GM21528 (cell line): ENCODE results near the gene ZNF664.

ENCODE experiments used
- ATAC-seq: cut with Tn5 transposase; IDR thresholded peaks from one replicate; pipeline ENCODE4 v1.9.1; 2021; ENCODE audit warnings: mild to moderate bottlenecking, moderate library complexity; ENCODE audit not compliant: unreplicated experiment, low FRiP score

Gene ZNF664

DNA sequence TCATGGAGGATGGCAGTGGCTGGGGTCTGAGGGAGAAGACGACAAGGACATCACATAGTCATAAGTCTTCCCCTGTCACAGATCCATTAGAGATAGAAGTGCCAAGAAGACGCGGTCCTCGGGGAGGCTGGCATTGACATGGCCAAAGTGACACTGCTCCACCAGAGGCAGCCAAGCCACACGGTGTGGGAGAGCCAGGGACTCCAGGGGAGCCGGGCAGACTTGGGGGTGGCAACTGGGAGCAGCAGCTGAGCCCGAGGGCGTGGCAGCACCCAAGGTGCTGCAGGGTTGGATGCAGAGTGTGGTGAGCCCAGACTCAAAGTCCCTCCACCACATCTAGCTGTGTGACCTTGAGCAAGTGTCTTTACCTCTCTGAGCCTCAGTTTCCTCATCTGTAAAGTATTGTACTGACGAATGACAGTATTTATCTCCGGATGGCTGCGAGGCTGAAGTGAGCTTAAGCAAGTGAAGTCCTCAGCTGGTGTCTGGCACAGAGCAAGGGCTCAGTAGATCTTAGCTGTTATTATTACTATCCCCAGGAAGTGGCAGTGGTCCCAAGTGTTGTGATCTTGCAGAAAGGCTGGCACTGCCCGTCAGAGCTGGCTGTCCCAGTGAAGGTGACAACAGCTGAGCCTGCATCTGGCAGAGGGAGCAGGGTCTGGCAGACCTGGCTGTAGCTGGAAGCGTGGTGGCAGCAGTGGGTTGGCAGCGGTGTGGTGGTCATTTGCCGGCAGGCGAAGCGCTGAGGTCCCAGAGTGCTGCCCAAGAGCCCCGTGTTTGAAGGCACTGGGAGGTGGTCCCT is 54.9 kb downstream of the ZNF664 start:
- ATAC-seq, result no peak

DNA sequence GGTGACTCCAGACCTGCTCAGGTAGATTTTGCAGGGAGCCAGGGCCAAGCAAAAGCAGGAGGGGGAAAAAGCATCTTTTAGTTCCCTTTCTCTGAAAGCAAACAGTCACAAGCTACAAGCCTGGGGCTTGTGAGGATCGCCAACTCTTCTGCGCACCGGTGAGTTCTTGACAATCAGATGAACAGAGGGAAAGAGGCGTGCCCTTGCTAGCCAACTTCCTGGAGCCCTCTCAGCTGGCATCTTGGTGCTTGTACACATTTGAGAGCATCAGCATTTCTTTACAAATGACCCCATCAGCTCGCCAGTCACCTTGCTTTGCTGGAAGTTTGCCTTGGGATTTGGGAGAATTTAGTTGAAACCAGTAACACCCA is 55.5 kb downstream of the ZNF664 start:
- no peak for ATAC-seq

DNA sequence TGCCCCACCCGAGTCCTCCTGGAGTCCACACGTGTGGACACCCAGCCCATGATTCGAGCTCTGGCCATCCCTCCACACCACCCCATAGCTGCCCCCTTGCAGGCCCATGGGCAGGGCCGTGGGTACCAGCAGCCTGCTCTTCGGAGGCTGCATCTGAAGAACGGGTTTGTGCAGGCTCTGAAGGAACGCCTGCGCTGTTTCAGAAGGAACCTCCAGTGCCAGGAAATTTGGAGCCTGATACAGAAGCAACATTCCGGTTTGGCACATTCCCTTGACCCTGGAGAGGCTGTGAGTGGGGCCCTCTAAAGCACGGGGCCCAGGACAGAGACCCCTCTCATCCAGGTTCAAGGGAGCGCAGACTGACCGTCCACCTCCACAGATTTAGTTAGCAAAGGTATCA is 57.0 kb downstream of the ZNF664 start:
- no peak for ATAC-seq

DNA sequence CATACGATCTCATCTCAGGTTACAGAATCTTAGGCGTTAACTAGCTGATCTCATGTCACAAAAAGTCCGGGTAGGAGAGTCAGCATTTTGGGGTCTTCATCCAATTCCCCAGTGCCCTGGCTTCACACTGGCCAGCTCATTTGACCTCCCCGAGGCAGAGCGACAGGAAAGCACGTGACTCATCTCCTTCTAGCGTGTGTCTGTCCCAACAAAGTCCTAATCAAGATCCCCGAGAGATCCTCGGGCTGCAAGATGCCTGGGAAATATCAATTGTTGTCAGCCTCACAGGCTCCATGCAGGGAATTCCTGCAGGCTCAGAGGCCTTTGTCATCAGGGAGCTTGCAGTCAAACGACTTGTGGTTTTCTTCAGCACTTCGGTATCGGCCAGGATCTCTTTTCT is 57.5 kb downstream of the ZNF664 start:
- no peak for ATAC-seq

DNA sequence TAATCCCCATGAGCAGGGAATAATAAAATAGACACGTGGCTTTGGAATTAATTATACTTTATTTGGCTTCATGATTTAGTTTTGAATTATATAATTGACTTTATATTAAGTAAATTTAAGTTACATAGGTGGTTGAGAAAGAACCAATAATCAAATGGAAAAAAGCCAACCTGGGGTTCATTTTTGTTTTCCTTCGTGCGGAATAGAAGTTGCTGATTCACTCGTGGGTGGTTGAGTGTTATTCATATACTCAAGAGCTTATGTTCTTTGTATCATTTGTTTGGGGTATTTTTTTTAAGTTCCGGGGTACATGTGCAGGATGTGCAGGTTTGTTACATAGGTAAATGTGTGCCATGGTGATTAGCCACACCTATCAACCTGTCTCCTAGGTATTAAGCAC is 58.0 kb downstream of the ZNF664 start:
- no peak for ATAC-seq

DNA sequence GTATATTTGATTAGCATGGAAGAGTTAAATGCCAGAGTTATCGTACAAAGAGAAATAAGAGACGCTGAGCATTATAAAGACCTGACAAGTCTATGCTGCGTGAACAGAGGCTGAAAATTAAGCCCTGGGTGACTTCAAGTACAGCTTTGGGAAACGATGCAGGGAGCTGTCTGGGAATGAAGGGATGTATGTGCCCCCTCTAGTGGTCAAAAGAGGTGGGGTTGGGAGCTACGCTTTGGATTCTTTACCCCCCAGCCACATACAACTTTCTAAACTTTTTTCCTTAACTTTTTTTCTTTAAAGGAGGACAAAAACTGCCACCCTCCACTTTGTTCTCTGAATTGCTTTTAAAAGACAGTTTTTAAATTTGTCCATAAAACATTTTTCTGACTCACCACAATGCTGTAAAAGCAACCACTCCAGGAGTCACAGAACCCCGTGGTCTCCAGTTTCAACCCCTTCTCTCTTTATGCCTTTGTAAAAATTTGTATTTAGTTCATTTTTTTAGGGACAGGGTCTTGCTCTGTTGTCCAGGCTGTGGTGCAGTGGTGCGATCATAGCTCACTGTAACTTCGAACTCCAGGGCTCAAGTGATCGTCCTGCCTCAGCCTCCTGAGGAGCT is 59.4 kb downstream of the ZNF664 start:
- no peak for ATAC-seq

DNA sequence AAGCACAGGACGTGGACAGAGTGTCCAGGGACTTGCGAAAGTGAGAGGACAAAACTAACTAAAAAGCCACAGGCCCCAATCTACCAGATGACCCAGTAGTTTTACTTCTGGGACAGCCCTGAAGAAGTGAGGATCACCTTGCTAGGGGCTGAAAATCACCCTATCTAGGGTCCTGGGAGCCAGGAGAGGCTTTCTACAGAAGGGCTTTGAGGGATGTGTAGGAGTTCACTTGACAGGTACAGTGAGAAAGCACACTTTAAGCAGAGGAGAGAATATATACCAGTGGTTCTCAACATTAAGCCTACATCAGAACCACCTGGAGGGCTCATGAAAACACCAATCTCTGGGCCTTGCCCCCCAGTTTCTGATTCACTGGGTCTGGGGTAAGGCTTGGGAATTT is 60.8 kb downstream of the ZNF664 start:
- ATAC-seq, result no peak

DNA sequence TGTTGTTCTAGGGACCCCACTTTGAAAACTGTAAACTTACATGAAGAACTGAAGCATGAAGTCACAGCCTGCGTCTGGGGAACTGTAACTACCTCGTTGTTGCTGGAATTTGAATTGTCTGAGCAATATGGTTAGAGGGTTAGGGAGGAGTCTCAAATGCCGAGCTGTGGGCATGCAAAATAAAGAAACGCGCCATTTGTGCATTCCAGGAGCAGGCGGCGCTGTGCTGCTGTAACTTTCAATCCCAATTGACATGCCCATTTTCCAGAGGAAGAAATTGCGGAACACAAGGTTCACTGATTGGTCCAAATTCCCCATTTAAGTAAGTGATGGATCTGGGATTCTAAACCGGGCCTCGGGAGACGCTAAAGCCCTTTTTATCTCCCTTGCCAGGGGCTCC is 61.3 kb downstream of the ZNF664 start:
- no peak for ATAC-seq

DNA sequence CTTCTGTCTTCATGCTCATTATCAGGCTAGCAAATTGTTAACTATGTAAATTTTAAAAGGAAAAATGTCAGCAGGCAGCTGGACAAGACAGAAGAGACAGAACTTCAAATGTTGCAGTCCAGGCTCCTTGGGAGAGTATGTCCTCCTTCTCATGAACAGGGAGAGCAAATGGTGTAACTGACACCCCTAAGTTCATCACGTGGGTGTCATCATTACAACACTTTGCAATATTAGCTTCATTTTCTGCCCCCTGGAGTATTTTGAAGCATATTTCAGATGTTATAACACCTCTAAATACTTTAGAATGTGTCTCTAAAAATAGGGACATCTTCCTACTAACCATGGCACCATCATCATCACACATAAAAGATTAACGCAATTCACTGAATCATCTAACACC is 62.1 kb downstream of the ZNF664 start:
- ATAC-seq, result no peak

DNA sequence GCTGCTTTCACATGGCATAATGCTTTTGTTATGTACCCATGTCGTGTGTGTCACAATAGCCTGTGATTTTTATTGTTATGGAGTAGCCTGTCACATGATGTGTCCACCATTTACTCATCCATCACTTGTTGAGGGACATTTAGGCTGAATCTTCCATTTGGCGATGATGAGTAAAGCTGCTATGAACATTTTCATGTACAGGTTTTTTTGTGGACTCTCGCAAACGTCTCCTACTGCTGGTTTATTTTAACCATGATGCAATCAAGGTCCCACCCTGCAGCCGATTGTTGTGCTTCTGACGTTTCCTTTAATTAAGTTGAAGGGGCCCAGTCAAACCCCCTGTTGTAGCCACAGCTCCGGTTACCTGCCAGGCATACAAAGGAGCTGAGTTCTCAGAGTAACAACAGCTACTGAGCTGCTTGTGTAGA is 63.2 kb downstream of the ZNF664 start:
- ATAC-seq, result no peak

DNA sequence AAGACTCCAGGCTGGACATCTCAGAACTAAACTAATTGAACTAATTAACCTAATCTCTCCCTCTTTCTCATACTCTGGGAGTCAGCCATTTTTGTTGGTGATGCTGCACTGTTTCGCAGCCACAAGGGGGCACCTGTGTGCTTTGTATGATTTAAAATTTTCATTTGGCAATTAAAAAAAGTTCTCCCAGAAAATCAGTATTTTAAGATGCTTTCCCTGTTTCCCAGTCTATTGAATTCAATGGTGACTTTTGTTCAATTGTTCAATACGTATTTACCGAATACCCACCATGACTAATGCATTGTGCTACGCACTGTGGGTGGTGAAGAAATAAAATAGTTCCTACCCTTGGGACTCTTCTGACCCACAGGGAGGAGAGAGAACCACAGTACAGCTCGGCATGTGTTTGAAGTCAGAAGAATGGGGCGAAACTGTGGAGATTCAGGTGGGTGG is 63.7 kb downstream of the ZNF664 start:
- ATAC-seq, result no peak

DNA sequence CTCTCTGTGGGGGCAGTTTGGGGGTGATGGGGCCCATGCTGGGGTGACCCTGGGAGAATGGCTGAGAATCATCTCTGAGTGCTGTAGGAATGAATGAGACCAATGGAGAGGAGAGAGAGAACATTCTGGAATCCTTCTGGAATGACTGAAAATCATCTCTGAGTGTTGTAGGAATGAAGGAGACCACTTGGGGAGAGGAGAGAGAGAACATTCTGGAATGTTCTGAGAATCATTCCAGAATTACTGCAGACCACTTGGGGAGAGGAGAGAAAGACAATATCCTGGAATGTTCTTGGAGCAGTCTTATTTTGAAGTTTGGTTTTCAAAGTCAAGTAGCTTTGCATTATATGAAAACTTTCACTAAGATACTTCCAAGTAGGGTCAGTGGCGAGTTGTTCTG is 64.3 kb downstream of the ZNF664 start:
- no peak for ATAC-seq

DNA sequence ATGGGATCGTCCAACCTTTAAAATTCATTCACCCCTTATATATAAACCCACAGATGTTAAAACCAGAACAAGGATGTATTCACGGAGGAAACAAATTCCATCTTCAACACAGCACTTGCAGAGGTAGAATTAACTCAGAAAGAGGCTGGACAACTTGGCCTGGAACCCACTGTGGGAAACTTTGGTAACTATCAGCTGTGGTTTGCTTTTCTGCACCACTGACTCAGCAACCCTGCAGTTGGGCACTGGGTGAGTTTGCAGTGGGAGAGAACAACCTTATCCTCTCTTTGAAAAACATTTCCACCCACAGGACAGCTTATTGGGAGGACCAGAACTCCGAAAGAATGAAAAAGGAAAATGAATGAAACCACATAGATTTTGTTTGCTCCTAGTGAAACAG is 66.3 kb downstream of the ZNF664 start:
- ATAC-seq, result no peak

DNA sequence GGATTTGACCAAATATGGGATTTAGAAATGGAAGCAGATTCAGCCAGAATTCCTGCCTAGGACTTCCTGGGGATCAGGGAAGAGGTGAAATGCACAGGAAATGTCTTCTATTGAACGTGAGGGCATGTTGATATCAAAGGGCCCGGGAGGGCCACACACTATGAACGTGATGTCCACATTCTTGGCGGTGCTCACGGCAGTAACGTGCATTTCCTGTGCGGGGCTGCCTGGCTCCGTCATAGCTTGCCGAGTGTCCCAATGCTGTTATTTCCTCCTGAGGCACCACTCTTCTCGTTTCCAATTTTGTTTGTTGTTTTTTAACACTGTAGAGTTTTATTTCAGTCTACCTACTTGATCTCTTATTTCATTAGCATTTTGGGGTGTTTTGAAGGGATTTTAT is 67.3 kb downstream of the ZNF664 start:
- ATAC-seq, result no peak

DNA sequence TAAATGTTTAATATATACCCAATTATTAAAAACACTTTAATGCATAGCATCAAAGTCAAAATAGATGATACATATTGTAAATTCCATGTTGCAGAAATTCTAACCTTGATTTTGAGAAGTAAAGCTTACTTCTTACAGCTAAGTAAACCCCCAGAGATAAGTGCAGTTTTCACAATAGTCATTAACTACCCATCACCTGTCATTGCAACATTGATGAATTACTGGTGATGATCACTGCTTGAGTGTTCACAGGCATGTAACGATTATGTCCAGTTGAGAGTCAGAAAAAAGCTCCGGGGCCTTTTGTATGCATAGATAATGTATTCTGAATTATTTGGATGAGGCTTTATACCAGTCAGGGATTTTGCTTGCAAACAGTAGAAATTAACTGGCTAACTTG is 67.7 kb downstream of the ZNF664 start:
- ATAC-seq, result no peak

DNA sequence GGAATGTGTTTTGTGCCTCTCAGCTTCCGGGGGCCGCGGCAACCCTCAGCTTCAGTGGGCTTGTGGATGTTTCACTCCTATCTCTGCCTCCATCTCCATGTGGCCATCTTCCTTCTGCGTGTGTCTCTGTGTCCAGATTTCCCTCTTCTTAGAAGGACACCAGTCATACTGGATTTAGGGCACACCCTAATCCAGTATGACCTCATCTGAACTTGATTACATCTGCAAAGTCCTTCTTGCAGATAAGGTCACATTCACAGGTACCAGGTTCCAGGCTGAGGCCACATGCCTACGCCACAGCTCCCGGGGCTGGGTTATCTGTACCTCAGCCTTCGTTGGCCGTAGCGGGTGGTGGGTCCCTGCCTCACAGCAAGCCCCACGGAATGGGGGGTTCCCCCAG is 68.9 kb downstream of the ZNF664 start:
- no peak for ATAC-seq

DNA sequence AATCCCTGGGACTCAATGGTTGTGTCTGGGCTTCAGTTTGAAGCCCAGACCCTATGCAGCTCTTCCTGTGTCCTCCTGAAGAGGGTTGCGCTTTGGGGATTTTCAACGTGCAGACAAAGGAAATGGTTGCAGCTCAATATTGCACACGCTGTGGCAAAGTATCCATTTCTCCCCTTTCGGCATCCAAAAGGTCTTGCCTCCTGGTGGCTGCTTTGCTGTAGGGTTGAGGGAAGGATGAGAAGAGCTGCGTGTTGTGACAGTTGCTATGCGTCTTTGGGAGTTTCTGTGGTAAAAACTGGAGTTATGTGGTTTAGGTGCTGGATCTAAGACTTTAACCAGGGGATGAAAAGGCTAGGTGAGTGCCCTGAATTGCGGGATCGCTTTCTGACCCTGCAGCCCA is 71.0 kb downstream of the ZNF664 start:
- ATAC-seq, result no peak

DNA sequence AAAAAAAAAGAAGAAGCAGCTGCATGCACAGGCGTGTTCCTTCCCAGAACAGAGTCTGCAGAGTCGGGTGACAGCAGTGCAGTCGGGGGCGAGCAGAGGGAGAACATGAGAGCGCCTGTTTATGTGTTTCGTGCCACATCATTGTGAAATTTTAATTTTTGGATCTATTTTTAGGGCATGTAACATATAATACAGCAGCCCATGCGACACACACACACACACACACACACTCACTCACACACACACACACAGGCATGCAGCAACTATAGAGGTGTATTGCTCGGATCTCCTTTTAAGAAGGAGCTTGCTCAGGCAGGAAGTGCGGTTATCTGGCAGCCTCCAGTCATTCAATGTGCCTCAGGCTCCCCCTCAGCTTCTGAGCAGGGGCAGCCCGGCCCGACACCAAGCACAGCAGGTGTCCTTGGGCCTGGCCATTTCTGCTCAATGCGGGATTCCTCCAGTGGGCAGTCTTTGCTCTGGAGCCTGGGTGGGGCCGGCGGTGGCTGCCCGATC is 71.8 kb downstream of the ZNF664 start:
- no peak for ATAC-seq

DNA sequence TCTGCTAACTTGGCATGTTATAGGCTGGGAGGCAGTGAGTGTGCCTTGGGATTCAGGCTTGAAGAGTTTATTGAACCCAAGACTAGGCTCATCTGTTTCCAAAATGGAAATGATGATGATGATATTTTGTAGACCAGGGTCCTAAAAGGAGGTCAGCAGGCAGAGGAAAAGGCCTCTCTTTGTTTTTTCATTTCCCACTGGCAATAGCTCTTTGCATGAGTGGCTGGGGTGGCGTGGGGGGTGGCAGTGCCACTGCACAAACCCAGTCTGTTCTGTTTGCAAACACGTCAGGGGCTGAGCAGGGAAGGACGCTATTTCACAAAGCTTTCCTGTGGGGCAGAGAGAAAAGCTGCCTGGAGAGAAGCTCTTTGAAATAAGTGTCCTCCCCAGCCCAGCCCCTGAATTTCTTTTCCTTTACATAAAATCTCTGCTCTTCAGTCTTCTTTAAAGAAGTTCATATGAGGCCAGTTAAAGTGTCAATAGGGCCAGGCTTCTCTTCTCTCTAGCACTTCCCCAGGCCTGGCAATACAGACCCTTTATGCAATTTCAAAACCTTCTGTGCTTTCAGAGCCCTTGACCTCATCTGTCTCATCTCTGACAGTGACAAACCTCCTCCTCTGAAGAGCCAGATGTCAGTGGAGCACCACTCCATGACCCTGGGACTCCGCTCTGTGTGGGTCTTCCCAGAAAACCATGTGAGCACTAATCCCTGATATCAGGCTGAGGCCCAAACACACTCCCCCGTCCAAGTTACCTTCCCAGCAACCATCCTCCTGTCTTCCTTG is 72.8 kb downstream of the ZNF664 start:
- ATAC-seq, result no peak

DNA sequence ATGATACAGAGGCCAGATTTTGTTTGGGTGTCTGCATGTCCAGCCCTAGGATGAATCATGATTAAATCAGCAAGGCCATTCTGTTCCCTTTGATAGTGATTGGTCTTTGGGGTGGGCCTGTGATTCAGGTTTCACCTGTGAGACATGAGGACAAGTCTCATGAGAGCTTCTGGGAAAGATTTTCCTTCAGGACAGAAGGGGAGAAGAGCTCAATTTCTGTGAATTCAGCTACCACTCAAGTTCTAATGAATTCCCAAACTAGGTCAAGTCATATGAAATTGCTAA is 73.4 kb downstream of the ZNF664 start:
- ATAC-seq, result no peak

DNA sequence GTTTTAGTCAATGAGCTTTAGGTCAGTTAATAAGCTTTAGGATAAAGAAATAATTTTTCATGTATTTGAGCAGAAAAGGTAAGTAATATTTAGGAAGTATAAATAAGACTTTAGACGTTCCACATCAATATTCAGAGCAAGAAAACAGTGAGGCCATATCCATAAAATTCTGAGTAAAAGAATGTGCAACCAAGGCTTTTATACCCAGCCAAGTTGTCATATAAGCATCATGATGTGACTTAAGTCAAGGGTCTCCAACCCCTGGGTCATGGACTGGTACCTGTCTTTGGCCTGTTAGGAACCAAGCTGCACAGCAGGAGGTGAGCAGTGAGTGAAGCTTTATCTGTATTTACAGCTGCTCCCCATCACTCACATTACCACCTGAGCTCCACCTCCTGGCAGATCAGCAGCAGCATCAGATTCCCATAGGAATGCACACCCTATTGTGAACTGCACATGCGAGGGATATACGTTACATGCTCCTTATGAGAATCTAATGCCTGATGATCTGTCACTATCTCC is 74.1 kb downstream of the ZNF664 start:
- no peak for ATAC-seq
